Right kidney (tissue), 9 donors: ENCODE measurements around the gene OR2V2.
A peak's percentile ranks its signal among the peaks of the same experiment; 100 is the strongest.
"Not testable (repeated sequence)": the region's sequence is repeated elsewhere in the genome, so short reads cannot be mapped to it uniquely, and the experiment has no call there.

Experiments used
- DNase-seq: peaks from one replicate; pipeline ENCODE4 v3.0.0-alpha.2; 2016
- long read RNA-seq, 8 donors: transcript quantifications; one replicate each; lab custom pipeline, GENCODE V29; 2026

The OR2V2 gene, protein sequence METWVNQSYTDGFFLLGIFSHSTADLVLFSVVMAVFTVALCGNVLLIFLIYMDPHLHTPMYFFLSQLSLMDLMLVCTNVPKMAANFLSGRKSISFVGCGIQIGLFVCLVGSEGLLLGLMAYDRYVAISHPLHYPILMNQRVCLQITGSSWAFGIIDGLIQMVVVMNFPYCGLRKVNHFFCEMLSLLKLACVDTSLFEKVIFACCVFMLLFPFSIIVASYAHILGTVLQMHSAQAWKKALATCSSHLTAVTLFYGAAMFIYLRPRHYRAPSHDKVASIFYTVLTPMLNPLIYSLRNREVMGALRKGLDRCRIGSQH
- long read RNA-seq, donor 1, result 0 reads
- long read RNA-seq, donor 2, result 0 reads
- long read RNA-seq, donor 3, result 0 reads
- long read RNA-seq, donor 4, result 0 reads
- long read RNA-seq, donor 5, result 0 reads
- long read RNA-seq, donor 6, result 0 reads
- long read RNA-seq, donor 7, partial matches to known transcripts, result 0 of 1 reads
- long read RNA-seq, donor 7, other reads (novel, unspliced or antisense), result 0 of 1 reads
- long read RNA-seq, donor 8, result 0 reads

DNA sequence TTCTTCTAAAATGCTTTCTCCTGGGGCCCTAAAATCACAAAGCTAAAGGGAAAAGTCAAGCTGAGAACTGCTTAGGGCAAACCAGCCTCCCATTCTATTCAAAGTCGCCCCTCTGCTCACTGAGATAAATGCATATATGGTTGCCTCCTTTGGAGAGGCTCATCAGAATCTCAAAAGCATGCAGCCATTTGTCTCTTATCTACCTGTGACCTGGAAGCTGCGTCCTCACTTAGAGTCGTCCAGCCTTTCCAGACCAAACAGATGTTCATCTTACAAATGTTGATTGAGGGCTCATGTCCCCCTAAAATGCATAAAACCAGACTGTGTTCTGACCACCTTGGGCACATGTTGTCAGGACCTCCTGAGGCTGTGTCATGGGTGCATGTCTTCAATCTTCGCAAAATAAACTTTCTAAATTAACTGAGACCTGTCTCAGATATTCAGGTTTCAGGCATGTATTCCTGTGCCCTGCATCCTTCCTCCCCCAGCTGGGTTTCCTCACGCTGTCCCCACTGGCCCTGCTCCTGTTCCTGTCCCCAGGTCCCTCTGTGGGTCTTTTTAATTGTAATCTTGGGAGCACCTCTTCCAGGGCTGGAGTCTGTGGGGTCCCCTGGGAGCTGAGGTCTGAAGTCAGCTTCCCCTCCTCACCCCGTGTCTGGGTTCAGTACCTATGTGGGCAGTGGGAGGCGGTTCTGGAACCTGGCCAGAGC is at the start of gene OR2V2:
Gene OR2V2 (plus strand): TSS at position 660 of the 710 bp plus-strand sequence. CDS start 7,357 bp downstream, outside the sequence.
- not testable (repeated sequence) for DNase-seq

DNA sequence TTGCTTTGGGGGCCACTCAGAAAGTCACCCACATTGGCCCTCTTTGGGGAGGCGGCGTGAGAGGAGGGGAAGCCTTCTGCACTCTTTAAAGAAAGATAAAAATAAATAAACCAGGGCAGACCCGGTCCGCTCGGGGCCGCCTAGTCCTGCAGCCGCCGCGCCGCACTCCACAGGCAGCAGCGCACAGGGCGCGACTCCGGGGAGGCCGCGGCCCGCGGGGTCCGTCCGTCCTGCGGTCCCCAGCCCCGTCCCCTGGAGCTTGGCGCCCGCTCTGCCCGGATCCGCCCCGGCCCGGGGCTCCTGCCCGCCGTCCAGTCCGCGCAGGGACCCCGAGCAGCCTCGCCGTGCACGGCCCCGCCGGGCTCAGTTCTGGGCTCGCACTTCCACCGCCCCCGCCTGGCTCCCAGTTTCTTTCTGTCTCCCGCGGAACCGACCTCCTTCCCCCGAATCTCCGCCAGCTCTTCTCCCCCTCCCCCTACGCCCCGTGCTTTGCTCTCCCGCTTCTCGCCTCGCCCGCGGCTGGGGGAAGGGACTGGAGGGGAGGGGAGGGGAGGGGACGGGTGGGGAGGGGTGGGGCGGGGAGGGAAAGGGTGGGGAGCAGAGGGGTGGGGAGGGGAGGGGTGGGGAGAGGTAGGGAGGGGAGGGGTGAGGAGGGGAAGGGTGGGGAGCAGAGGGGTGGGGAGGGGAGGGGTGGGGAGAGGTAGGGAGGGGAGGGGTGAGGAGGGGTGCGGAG is 49.5 kb upstream of the OR2V2 start:
- not testable (repeated sequence) for DNase-seq

DNA sequence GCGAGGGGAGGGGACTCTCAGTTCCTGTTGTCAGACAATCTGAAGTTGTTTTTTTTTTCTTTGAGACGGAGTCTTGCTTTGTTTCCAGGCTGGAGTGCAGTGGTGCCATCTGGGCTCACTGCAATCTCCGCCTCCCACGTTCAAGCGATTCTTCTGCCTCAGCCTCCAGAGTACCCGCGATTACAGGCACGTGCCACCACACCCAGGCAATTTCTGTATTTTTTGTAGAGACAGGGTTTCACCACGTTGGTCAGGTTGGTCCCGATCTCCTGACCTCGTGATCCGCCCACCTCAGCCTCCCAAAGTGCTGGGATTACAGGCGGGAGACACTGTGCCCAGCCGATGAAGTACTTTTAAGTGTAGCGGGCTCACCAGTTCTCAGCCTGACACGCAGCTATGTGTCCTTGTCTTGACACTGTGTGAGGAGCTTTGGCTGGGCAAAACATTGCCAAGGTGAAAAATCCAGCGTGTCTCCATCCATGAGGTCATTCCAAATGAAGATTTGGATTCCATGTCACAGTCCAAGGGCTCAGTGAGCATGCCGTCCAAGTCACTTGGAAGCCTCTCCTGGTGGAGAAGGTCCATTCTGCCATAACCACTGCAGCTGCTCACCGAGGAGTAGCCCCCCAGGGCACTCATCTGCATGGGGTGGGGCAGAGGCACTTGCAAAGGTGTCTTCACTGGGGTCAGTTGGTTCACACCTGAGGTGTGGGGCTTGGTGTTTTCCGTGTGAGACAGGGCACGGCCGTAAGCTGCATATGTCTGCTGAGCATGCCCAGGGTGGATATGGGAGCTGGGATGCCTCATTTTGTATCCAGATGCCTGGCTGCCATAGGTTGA is 48.4 kb upstream of the OR2V2 start:
- DNase-seq, result peak; percentile 23

DNA sequence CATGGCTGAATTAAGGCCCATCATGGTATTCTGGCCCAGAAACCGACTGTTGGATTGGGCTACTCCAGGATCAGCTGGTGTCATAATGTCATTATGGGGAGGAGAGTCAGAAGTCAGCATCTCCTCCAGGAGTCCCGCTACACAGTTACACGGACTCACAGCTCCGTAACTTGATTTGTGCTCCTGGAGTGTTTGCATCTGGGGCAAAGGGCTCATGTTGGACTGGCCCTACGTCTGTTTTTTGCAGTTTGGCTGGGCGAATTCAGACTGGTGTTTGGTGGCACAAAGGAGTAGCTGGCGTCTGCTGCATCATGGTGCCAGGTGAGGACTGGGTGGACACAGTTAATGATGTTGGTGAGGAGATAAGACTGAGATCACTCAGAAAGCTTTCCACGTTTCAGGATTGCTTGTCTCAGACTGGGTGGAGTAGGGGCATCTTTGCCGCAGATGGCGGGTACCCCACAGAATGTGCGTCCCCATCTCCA is 47.7 kb upstream of the OR2V2 start:
- no peak for DNase-seq

DNA sequence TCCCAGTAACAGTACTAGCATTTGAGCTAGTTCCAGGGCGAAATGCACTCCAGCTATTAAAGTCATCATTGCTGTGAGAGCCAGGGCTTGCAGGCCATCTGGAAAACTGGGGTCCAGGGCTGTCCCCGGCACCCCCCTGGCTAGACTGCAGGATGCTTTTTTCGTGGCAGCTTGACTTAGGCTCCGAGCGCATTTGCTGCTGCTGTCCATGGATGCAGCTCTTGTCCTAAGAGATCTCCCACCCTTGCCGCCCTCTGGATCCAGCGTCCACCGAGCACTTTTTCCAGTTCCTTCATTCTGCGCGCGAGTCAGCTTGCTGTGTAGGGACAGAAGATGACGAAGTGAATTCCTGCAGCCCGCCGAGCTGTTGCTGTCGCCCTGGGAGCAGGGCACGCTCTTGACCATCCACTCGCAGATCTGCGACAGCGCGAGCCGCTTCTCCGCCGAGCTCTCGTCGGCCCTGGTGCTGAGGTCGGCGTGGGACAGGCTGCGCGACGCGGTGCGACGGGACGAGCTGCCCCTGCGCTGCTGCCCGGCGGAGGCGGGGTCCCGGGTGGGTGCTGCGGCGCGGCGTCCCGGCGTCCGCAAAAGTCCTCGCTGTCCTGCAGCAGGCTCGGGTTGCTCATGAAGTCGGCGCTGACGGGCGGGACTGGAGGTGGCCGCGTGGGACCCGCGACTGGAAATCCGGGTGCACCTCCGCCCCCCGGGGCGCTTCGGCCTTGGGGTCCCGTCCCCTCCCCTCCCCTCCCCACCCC is 47.1 kb upstream of the OR2V2 start:
- peak; percentile 74 for DNase-seq

DNA sequence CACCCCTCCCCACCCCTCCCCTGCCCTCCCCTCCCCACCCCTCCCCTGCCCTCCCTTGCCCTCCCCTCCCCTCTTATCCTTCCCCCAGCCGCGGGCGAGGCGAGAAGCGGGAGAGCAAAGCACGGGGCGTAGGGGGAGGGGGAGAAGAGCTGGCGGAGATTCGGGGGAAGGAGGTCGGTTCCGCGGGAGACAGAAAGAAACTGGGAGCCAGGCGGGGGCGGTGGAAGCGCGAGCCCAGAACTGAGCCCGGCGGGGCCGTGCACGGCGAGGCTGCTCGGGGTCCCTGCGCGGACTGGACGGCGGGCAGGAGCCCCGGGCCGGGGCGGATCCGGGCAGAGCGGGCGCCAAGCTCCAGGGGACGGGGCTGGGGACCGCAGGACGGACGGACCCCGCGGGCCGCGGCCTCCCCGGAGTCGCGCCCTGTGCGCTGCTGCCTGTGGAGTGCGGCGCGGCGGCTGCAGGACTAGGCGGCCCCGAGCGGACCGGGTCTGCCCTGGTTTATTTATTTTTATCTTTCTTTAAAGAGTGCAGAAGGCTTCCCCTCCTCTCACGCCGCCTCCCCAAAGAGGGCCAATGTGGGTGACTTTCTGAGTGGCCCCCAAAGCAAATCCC is 46.2 kb upstream of the OR2V2 start:
- not testable (repeated sequence) for DNase-seq

DNA sequence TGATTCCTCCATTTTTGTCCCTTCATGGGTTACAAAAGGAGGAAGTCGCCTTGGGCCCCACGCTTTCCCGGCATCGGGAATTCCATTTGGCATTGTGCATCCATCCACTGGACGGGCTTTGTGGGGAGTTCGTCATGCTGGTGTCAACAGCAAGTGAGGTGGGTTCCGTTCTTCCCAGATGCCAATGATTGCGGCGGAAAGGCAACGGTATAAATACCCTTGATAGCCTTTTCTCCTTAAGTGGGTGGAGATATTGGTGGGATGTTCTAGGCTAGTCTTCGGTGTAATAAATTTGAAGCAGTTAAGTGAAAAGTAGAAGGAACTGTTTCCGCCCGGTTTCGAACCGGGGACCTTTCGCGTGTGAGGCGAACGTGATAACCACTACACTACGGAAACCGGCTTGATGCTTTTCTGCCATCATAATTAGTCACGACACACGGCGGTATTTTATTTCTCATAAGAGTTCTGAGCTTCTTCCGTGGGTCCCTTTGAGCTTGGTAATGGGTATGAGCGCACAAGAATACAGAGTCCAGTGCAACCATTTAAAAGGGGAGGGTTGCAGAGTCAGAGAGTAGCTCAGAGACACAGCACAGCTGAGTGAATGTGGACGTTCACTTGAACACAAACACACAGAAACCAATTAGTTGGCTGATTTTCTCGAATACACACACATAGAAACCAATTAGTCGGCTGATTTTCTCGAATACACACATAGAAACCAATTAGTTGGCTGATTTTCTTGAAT is 45.3 kb upstream of the OR2V2 start:
- not testable (repeated sequence) for DNase-seq

DNA sequence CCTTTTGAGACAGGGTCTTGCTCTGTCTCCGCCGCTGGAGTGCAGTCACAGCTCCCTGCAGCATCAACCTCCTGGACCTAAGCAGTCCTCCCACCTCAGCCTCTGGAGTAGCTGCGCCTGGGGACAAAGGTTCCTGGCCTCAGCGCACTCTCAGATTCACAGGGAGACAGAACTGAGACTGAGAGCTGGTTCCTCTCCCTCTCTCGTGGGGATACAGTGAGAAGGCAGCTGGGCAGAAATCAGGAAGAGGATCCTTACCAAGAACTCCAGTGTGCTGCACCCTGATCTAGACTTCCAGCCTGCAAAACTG is 43.2 kb upstream of the OR2V2 start:
- DNase-seq, result peak; percentile 19

DNA sequence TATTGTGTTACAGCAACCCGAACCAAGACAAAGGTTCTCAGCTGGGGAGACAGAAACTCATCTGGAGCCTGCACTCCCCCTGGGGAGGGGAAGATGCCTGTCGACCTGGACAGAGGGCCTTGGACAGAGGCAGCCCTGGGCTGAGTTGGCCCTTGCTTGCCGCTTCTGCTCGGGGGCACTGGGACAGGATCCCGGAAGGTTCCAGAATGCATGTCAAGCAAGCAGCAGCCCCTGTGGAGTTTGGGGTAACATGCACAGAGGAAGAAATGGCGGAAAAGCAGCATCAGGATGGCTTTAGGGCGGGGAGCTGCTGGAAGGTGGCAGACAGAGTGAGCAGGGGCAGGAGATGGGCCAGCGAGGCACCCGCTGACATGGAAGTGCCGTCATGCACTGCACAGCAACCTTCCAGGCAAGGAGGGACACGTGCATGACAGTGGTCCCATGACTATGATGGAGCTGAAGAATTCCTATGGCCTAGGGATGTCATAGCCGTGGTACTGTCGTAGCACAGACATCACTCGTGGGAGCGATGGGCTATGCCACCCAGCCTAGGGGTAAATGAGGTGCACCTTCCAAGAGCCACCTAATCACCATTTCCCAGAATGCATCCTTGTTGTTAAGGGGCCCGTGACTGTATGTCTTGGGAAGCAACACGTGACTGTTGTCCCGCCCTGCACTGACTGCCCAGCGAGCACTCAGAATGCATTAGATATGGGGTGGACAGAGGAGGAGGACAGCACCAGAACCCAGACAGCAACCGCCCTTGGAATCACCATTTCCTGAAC is 42.6 kb upstream of the OR2V2 start:
- DNase-seq, result not testable (repeated sequence)

DNA sequence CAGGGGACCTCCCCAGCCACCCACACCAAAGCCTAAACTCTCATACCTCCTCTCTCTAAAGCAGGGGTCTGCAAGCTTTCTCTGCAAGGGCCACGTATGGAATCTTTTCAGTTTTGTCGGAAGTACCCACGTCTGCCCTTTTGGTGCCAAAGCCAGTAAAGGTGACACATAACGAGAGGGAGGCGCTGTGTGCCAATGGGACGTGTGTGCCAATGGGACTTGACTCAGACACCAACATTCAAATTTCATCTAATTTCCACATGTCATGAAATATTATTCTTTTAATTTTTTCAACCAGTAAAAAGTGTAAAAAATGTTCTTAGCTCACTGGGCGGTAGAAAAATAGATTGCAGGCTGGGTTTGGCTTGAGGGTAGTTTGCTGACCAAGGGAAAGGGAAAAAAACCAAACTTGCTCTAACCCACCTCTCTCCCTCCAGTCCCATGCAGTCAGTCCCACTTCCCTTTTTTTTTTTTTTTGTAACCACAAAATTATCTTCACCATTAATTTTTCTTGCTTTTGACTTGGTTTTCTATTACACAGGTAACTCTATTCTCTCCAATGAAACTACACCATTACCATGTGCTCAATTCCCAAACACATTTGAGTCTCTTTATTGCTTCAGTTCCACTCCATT is 41.9 kb upstream of the OR2V2 start:
- no peak for DNase-seq

DNA sequence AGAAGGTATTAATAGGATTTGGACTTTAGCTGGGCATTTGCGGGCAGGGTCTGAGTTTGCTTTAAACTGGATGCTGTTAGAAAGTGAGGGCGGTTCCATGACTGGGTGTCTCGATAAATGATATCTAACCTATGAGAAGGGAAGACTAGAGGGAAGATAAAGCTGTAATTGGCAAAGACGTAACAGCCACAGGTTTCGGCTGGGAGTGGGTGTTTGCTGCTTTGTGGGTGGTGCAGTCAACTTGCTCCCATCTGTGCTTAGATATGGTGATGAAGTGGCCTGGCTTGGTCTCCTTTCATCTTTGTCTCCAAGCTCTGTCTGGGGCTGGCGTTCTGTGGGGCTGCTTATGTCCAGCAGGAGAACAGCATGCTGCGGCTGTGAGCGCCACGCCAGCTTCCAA is 39.7 kb upstream of the OR2V2 start:
- DNase-seq, result no peak

DNA sequence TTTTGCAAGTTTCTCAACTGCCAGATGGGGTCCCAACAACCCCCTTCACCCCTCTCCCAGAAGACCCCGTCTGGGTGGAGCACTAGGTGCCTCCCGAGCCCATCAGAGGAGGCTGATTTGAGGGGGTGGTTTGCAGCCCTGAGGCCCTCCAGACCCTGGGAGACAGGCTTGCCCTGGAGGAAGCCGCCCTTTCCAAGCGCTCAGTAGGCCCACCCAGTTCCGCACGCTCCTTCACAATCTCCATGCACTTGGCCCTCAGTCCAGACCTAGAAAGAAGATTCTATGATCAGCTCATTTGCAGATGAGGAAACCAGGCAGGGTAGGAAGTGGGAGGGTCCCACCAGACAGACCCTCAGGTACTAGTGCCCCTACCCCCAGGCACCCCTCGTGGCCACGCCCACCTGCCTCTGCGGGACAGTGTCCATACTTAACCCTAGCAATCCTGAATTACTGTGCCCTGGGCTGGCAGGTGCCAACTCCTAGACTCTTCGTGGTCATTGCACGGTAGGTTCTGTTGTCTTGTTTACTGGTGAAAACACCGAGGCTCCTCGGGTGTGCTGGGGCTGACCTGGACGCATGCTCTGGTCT is 38.7 kb upstream of the OR2V2 start:
- no peak for DNase-seq

DNA sequence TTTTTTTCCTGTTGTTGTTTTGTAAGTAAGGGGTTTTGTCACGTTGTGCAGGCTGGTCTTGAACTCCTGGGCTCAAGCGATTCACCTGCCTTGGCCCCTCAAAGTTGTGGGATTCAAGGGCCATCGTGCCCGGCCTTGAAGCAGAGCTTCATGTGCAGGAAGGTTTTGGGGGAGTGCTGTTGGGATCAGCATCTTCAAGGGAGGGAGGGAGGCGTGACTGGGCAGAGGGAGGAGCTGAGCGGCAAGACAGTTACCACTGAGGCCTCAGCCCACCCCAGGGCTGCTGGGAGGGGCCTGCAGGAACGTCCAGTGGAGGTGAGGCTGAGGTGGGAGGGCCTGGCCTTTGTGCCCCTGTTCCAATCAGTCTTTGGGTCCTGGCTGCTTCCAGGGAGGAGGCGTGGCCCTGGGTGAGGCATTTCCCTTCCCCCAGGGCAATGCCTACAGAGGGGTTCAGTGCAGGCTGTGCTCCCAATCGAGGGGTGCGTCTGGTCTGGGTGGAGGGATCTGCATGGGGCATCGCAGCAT is 37.8 kb upstream of the OR2V2 start:
- DNase-seq, result no peak

DNA sequence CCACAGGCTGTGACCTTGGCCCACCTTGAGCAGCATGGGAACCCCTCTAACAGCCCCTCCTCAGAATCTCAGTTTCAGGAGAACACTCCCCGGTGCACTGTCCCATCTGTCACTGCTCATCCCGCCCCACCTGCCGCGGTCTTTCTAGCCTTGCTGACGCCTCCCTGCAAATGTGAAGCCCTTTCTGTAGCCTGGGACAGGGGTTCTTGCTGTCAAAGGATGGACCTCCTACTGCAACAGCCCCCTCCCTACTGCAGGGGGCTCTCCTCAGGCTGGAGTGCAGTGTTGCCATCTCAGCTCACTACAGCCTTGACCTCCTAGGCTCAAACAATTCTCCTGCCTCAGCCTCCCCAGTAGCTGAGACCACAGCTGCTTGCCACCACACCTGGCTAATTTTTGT is 36.4 kb upstream of the OR2V2 start:
- DNase-seq, result no peak

DNA sequence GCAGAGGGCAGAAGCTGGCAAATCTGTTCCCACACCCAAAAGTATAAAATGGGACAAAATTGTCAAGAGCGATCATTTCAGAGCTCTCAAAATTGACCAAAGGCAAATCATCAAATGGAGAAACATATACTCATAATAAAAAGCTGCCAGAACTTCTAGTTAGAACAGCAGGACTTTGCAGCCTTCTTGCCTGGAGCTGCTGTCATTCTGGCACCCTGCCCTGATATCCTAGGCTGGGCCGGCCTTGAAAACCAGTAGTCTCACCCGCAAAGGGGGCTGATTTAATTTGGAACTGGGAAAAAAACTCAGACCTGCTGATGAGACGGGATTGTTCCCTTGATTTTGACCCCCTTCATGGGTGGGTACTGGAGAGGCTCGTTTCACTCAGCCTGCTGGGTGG is 34.9 kb upstream of the OR2V2 start:
- DNase-seq, result no peak

DNA sequence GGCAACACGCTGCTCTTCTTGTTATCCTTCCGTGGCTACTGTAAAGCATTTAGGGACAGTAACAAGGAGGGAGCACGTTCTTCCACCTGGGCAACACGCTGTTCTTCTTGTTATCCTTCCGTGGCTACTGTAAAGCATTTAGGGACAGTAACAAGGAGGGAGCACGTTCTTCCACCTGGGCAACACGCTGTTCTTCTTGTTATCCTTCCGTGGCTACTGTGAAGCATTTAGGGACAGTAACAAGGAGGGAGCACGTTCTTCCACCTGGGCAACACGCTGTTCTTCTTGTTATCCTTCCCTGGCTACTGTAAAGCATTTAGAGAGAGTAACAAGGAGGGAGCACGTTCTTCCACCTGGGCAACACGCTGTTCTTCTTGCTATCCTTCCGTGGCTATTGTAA is 33.8 kb upstream of the OR2V2 start:
- DNase-seq, result not testable (repeated sequence)

DNA sequence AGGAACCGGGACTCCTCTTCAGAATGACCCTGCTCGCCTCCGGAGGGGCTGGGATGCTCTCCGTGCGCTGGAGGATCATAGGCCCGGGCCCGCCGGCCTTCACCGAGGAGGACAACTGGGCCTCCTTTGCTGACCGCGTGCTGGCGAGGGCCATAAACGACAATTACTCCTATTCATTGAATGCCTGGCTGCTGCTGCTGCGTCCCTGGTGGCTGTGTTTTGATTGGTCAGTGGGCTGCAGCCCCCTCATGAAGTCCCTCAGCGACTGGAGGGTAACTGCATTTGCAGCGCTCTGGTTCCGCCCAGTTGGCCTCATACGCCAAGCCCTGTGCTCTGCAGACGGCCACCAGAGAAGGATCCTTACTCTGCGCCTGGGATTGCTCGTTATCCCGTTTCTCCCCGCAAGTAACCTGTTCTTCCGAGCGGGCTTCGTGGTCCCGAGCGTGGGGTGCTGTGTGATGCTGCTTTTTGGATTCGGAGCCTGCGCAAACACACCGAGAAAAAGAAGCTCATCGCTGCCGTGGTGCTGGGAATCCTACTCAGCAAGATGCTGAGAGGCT is 33.0 kb upstream of the OR2V2 start:
- no peak for DNase-seq
